ENCODE results near the gene ZRANB3.

GRCh38 chr2:135152361-135152760 lies 378.7 kb downstream of the ZRANB3 start:
- TF ChIP-seq CTCF (IDR thresholded peaks at IDR 0.05 in 8 of 11, conservative IDR thresholded peaks at IDR 0.05 in 3 of 11) (no peak), POLR2A (IDR thresholded peaks at IDR 0.05) (no peak), POLR2AphosphoS5 (IDR thresholded peaks at IDR 0.05) (no peak)

All from spleen (tissue), 7 donors.